ENCODE data around the gene CACFD1.
A peak's percentile ranks its signal among the peaks of the same experiment; 100 is the strongest.

The CACFD1 gene

DNA sequence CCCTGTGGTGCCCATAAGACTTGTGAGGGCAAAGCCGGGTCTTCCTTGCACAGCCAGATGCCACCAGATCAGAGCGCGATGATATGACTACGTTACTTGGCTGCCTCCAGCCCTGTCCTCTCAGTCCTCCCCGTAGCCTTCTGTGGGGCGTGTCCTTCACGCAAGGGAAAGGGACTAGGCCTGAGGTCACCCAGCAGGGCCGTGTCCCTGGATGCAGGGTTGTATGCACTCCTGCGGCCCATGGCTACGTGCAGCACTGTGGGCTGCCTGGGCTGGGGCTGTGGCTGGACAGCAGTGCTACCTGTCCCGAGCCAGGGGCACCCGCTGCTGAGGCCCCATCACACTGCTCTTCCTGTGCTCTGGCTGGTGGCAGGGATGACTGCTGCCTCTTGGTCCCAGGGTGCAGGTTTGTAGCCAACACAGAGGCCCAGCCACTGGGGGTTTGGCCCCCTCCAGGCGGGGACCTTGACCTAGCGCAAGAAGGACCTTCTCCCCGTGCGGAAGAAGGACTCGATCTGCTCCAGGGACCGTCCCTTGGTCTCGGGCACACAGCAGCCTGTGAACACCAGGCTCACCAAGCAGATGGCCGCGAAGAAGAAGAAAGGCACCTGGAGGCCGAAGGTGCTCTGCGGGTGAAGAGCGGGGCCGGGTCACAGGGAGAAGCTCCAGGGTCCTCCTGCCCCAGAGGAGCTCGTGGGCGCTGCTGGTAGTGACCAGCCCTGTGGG lies 11.9 kb downstream of the CACFD1 start:
- DNase-seq (ENCODE audit: low read depth): no peak
- no peak overlapping the region for H3K4me3 ChIP-seq (ENCODE audit: low read depth, low read length)
- TF ChIP-seq MYC (IDR thresholded peaks at IDR 0.05; ENCODE audit: low read depth, low read length): no peak
- TF ChIP-seq, protein P1, sequence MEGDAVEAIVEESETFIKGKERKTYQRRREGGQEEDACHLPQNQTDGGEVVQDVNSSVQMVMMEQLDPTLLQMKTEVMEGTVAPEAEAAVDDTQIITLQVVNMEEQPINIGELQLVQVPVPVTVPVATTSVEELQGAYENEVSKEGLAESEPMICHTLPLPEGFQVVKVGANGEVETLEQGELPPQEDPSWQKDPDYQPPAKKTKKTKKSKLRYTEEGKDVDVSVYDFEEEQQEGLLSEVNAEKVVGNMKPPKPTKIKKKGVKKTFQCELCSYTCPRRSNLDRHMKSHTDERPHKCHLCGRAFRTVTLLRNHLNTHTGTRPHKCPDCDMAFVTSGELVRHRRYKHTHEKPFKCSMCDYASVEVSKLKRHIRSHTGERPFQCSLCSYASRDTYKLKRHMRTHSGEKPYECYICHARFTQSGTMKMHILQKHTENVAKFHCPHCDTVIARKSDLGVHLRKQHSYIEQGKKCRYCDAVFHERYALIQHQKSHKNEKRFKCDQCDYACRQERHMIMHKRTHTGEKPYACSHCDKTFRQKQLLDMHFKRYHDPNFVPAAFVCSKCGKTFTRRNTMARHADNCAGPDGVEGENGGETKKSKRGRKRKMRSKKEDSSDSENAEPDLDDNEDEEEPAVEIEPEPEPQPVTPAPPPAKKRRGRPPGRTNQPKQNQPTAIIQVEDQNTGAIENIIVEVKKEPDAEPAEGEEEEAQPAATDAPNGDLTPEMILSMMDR (IDR thresholded peaks at IDR 0.05; ENCODE audit: low read depth, low read length): no peak
- TF ChIP-seq POLR2A (IDR thresholded peaks at IDR 0.05; ENCODE audit: extremely low read depth, insufficient read length): no peak

DNA sequence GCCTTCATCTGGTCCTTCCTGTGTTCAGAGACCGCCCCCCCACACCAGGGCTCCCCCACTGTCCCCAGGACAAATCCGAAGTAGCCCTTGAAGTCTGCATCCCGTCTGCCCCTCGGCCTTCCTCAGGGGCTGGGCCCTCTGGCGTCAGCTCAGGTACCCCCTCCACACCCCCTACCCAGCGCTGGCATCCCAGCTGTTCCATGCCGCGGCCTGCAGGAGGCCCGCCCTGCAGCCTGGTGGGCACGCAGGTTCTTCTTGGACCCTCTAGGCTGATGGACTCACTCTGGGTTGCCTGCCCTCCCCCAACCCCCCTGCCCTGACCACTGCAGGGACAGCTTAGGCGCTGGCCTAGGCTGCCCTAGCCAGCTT lies 12.5 kb downstream of the CACFD1 start:
- no peak for DNase-seq (ENCODE audit: low read depth)
- no peak for TF ChIP-seq POLR2A (IDR thresholded peaks at IDR 0.05; ENCODE audit: extremely low read depth, insufficient read length)
- no peak for TF ChIP-seq MYC (IDR thresholded peaks at IDR 0.05; ENCODE audit: low read depth, low read length)
- TF ChIP-seq, protein P1 (IDR thresholded peaks at IDR 0.05; ENCODE audit: low read depth, low read length): no peak
- no peak for TF ChIP-seq MAX (IDR thresholded peaks at IDR 0.05; ENCODE audit: low read depth, low read length)
- no peak overlapping the region for H3K4me3 ChIP-seq (ENCODE audit: low read depth, low read length)

DNA sequence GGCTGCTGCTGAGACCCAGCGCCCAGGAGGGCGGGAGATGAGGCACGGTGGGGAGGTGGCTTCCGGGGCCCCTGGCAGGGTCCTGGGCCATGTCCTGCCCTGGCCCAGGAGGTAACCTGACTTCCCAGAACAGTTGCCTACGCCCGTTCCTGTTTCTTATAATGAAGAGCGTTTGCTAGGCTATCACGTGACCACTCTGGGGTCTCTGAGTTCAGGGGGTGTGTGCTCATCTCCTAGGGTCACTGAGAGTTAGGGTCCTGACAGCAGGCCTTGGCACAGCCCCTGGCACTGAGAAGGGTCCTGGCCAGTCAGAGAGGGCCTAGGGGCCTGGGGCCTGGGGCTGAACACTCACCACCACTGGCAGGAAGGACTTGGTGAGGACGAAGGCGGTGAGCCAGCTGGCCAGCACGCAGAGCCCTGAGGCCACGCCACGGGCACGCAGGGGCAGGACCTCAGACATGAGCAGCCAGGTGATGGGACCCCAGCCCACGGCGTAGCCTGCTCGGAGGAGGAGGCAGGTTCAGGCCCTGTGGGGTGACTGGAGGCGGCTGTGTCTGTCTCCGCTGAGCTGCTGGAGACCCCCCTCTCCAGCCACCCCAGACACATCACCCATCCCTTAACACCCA lies 13.1 kb downstream of the CACFD1 start:
- TF ChIP-seq MYC (IDR thresholded peaks at IDR 0.05; ENCODE audit: low read depth, low read length): no peak
- no peak for TF ChIP-seq MAX (IDR thresholded peaks at IDR 0.05; ENCODE audit: low read depth, low read length)
- TF ChIP-seq, protein P1 (IDR thresholded peaks at IDR 0.05; ENCODE audit: low read depth, low read length): no peak
- TF ChIP-seq POLR2A (IDR thresholded peaks at IDR 0.05; ENCODE audit: extremely low read depth, insufficient read length): no peak
- H3K4me3 ChIP-seq (ENCODE audit: low read depth, low read length): no peak overlapping the region
- DNase-seq (ENCODE audit: low read depth): no peak

GRCh38 chr9:133473743-133474142 lies 14.0 kb downstream of the CACFD1 start:
- H3K4me3 ChIP-seq (ENCODE audit: low read depth, low read length): no peak overlapping the region
- TF ChIP-seq, protein P1 (IDR thresholded peaks at IDR 0.05; ENCODE audit: low read depth, low read length): no peak
- TF ChIP-seq POLR2A (IDR thresholded peaks at IDR 0.05; ENCODE audit: extremely low read depth, insufficient read length) (no peak), MYC (IDR thresholded peaks at IDR 0.05; ENCODE audit: low read depth, low read length) (no peak), MAX (IDR thresholded peaks at IDR 0.05; ENCODE audit: low read depth, low read length) (no peak)
- no peak for DNase-seq (ENCODE audit: low read depth)

DNA sequence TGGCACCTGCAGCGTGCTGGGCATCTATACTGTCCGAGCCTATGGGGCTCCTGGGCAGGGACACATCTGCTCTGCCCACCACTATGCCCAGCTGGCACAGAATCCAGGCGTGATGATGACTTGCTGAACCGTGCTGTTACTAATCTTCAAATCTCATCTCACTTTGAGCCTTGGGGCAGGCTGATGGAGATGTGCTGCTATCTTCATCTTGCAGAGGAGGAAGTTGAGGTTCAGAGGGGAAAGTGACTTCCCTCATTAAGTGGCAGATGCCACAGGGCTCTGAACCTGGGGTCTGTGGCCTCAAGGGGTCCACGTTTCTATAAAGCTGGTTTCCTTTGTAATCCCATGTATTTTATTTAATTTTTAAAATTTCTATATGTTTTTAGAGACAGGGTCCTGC lies 14.4 kb downstream of the CACFD1 start:
- H3K4me3 ChIP-seq (ENCODE audit: low read depth, low read length): no peak overlapping the region
- peak; percentile 73 for DNase-seq (ENCODE audit: low read depth)
- TF ChIP-seq MAX (IDR thresholded peaks at IDR 0.05; ENCODE audit: low read depth, low read length) (peak; percentile 23; the same call in 1 of the 2 replicates), POLR2A (IDR thresholded peaks at IDR 0.05; ENCODE audit: extremely low read depth, insufficient read length) (no peak), MYC (IDR thresholded peaks at IDR 0.05; ENCODE audit: low read depth, low read length) (no peak)
- TF ChIP-seq, protein P1 (IDR thresholded peaks at IDR 0.05; ENCODE audit: low read depth, low read length): no peak
